Measurements from ENCODE around the gene THBS1. TPM values are rescaled to one million over a fixed set of nuclear protein-coding genes. Genes with fewer than 3 reads are reported as not detected.

The THBS1 gene
- total RNA-seq, 2 experiments from 2014 or later = 9.5 to 10.5 TPM

GRCh38 chr15:39552556-39552955 lies 28.3 kb upstream of the THBS1 start:
- H3K4me1 Mint-ChIP-seq (ENCODE audit: low read depth) = no peaks in the 10 kb centered on the region
- DNase-seq = no peak
- H3K9me3 Mint-ChIP-seq = no peaks in the 10 kb centered on the region
- Histone ChIP-seq H3K4me1 (ENCODE audit: insufficient read depth, low read length) (no peaks in the 10 kb centered on the region), H3K36me3 (ENCODE audit: insufficient read depth, low read length) (no peaks in the 10 kb centered on the region), H3K4me3 (ENCODE audit: low read length) (no peak overlapping the region), H3K27me3 (ENCODE audit: control insufficient read depth in 1 of 2, insufficient read depth in 2 of 2, low read length in 2 of 2) (no peaks in the 10 kb centered on the region), H3K27ac (ENCODE audit: low read depth in 1 of 2, low read length in 2 of 2) (no peak overlapping the region), H3K9me3 (ENCODE audit: control insufficient read depth in 1 of 2, insufficient read depth in 1 of 2, low read length in 2 of 2) (no peaks in the 10 kb centered on the region)
- H3K36me3 Mint-ChIP-seq (ENCODE audit: low read depth) = no peaks in the 10 kb centered on the region
- ChIA-PET POLR2A (no interaction called here), CTCF (no interaction called here)
- no peak overlapping the region for H3K4me3 Mint-ChIP-seq
- no peak for ATAC-seq (ENCODE audit: poor library complexity)
- intact Hi-C loops (cut with DNase I, micrococcal nuclease) = no loop called here
- TF ChIP-seq, protein P1, sequence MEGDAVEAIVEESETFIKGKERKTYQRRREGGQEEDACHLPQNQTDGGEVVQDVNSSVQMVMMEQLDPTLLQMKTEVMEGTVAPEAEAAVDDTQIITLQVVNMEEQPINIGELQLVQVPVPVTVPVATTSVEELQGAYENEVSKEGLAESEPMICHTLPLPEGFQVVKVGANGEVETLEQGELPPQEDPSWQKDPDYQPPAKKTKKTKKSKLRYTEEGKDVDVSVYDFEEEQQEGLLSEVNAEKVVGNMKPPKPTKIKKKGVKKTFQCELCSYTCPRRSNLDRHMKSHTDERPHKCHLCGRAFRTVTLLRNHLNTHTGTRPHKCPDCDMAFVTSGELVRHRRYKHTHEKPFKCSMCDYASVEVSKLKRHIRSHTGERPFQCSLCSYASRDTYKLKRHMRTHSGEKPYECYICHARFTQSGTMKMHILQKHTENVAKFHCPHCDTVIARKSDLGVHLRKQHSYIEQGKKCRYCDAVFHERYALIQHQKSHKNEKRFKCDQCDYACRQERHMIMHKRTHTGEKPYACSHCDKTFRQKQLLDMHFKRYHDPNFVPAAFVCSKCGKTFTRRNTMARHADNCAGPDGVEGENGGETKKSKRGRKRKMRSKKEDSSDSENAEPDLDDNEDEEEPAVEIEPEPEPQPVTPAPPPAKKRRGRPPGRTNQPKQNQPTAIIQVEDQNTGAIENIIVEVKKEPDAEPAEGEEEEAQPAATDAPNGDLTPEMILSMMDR (IDR thresholded peaks at IDR 0.05) = no peak
- H3K27me3 Mint-ChIP-seq = no peaks in the 10 kb centered on the region
- H3K27ac Mint-ChIP-seq = no peak overlapping the region

DNA sequence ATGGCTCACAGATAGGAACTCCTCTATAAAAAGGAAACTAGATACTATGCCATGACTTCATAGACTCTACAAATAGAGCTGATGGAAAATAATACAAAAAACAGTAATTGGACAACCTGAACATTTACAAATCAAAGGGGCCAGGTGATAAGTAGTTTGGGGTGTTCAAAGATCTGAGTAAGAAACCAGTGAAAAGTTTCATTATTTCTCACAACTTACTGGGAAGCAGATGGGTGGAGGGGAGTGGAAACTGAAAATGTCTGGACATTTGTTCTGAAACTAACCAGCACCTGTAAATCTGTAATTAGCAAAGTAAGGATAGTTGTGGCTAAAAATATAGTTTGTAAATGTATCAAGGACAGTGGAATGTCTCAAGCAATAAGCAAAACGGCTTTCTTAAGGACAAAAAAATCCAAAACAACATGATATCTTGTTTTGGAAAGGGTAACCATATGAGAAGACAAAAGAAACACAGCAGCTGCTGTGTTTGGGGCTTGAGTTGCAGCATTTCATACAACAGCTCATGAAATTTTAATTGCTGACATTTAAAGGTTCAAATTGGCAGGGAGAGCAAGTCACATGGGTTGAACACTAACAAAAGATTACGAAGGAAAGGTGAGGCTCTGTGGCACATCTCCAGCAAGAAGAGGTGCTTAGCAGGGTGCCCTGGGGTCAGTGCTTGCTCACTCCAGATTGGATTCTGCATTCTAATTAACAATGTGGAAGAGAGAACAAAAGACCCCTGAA lies 26.8 kb upstream of the THBS1 start:
- no peaks in the 10 kb centered on the region for H3K4me1 ChIP-seq (ENCODE audit: insufficient read depth, low read length)
- no peak overlapping the region for H3K4me3 Mint-ChIP-seq
- no peak overlapping the region for H3K27ac ChIP-seq (ENCODE audit: low read depth in 1 of 2, low read length in 2 of 2)
- H3K36me3 ChIP-seq (ENCODE audit: insufficient read depth, low read length) = no peaks in the 10 kb centered on the region
- POLR2A ChIA-PET = no interaction called here
- H3K36me3 Mint-ChIP-seq (ENCODE audit: low read depth) = no peaks in the 10 kb centered on the region
- CTCF ChIA-PET = no interaction called here
- TF ChIP-seq, protein P1 (IDR thresholded peaks at IDR 0.05) = no peak
- DNase-seq (no peak), ATAC-seq (ENCODE audit: poor library complexity) (no peak)
- no peaks in the 10 kb centered on the region for H3K9me3 Mint-ChIP-seq
- no peaks in the 10 kb centered on the region for H3K9me3 ChIP-seq (ENCODE audit: control insufficient read depth in 1 of 2, insufficient read depth in 1 of 2, low read length in 2 of 2)
- no peaks in the 10 kb centered on the region for H3K27me3 ChIP-seq (ENCODE audit: control insufficient read depth in 1 of 2, insufficient read depth in 2 of 2, low read length in 2 of 2)
- intact Hi-C loops (cut with DNase I, micrococcal nuclease) = no loop called here
- H3K27me3 Mint-ChIP-seq = no peaks in the 10 kb centered on the region
- H3K4me3 ChIP-seq (ENCODE audit: low read length) = no peak overlapping the region
- no peak overlapping the region for H3K27ac Mint-ChIP-seq
- no peaks in the 10 kb centered on the region for H3K4me1 Mint-ChIP-seq (ENCODE audit: low read depth)

DNA sequence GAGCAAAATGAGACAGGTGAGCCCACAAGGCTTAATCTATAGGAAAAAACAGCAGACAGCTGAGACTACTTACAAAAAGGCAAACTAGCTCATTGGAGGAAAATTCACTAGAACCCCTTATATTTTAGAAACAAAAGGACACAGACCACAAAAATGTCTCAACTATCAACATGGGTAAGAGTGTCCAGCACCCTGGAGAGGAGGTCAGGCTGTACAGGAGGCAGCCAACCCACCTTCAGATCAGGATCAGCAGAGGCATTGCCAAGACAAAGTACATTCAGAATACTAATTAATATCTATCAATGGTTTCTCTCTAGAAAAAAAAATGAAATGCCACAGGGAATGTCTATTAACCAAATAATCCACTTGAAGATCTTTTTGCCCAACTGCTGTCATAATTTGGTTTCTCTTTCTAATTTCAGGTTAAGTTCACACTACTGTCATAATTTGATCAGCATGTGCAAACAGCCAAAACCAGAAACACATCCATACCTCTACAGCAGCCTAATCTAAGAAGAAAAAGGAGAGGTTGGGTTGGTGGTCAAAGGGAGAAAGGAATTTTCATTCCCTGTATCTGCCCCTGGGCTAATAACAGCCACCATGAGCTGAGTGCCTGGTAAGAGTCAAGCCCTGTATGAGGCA lies 26.0 kb upstream of the THBS1 start:
- no peak overlapping the region for H3K27ac ChIP-seq (ENCODE audit: low read depth in 1 of 2, low read length in 2 of 2)
- ATAC-seq (ENCODE audit: poor library complexity) (no peak), DNase-seq (no peak)
- TF ChIP-seq, protein P1 (IDR thresholded peaks at IDR 0.05) = no peak
- Mint-ChIP-seq H3K36me3 (ENCODE audit: low read depth) (no peaks in the 10 kb centered on the region), H3K4me1 (ENCODE audit: low read depth) (no peaks in the 10 kb centered on the region), H3K9me3 (no peaks in the 10 kb centered on the region), H3K27ac (no peak overlapping the region), H3K27me3 (no peaks in the 10 kb centered on the region), H3K4me3 (no peak overlapping the region)
- H3K9me3 ChIP-seq (ENCODE audit: control insufficient read depth in 1 of 2, insufficient read depth in 1 of 2, low read length in 2 of 2) = no peaks in the 10 kb centered on the region
- no peak overlapping the region for H3K4me3 ChIP-seq (ENCODE audit: low read length)
- no peaks in the 10 kb centered on the region for H3K27me3 ChIP-seq (ENCODE audit: control insufficient read depth in 1 of 2, insufficient read depth in 2 of 2, low read length in 2 of 2)
- H3K4me1 ChIP-seq (ENCODE audit: insufficient read depth, low read length) = no peaks in the 10 kb centered on the region
- no peaks in the 10 kb centered on the region for H3K36me3 ChIP-seq (ENCODE audit: insufficient read depth, low read length)
- intact Hi-C loops (cut with DNase I, micrococcal nuclease) = no loop called here
- ChIA-PET POLR2A (no interaction called here), CTCF (no interaction called here)

Measured in CD4-positive, alpha-beta T cell (primary cell).